IMR-90 (cell line): ENCODE data around the gene INF2. TPM values are rescaled to one million over a fixed set of nuclear protein-coding genes. Genes with fewer than 3 reads are reported as not detected.
A peak's percentile ranks its signal among the peaks of the same experiment; 100 is the strongest.

Experiments
- ATAC-seq: fragments of 200-7000 bp; cut with Tn5 transposase; 2 replicates; pipeline ENCODE4 v1.9.1; 2020; ENCODE audit warnings: low read depth, mild to moderate bottlenecking, moderate library complexity
- BruUV-seq: library from RNA; stranded (reverse); fragments of 400-500 nt; replicated peaks from 2 replicates; lab custom pipeline; 2021; lab: Mats Ljungman, UMichigan
- CTCF ChIA-PET: fragments of 300-600 bp; formaldehyde crosslinking; extraction: SDS; loops from one replicate; lab custom pipeline; 2021; ENCODE audit warnings: antibody characterized with exemption; lab: Yijun Ruan, JAX
- POLR2A ChIA-PET: fragments of 300-600 bp; sonication (Branson Sonifier 250); formaldehyde crosslinking; loops from one replicate; lab custom pipeline; 2022; ENCODE audit warnings: antibody characterized with exemption; ENCODE audit not compliant: unreplicated experiment; lab: Charles Lee
- DNase-seq: peaks from one replicate; pipeline ENCODE4 v3.0.0; 2013
- H2AFZ ChIP-seq: replicated peaks from 2 replicates; pipeline ENCODE3; 2013; ENCODE audit warnings: low read length, mild to moderate bottlenecking; ENCODE audit not compliant: poor library complexity
- H2AK5ac ChIP-seq: 2 replicates; pipeline ENCODE4 v1.6.1; 2013; ENCODE audit warnings: low read depth, low read length, inconsistent platforms
- H2AK9ac ChIP-seq: replicated peaks from 2 replicates; pipeline ENCODE3; 2013; ENCODE audit warnings: mild to moderate bottlenecking, low read depth, low read length, moderate library complexity; ENCODE audit not compliant: poor library complexity
- H2BK120ac ChIP-seq: 2 replicates; pipeline ENCODE4 v1.6.1; 2013; ENCODE audit warnings: low read depth, low read length, inconsistent platforms
- H2BK15ac ChIP-seq: 3 replicates; pipeline ENCODE4 v1.6.1; 2013; ENCODE audit warnings: low read depth, low read length, inconsistent platforms
- H2BK20ac ChIP-seq: 2 replicates; pipeline ENCODE4 v1.6.1; 2013; ENCODE audit warnings: low read depth, mild to moderate bottlenecking, inconsistent platforms, low read length, moderate library complexity
- H2BK5ac ChIP-seq: 2 replicates; pipeline ENCODE4 v1.6.1; 2013; ENCODE audit warnings: mild to moderate bottlenecking, low read depth, low read length, inconsistent platforms; ENCODE audit not compliant: poor library complexity, severe bottlenecking
- H3K14ac ChIP-seq: replicated peaks from 2 replicates; pipeline ENCODE4 v1.6.1; 2013; ENCODE audit warnings: low read depth, low read length, inconsistent platforms
- H3K18ac ChIP-seq: 2 replicates; pipeline ENCODE4 v1.6.1; 2013; ENCODE audit warnings: low read depth, low read length, control low read depth
- H3K23ac ChIP-seq: 2 replicates; pipeline ENCODE4 v1.6.1; 2013; ENCODE audit warnings: low read depth, low read length, inconsistent platforms
- H3K27ac ChIP-seq: 2 replicates; pipeline ENCODE4 v1.5.1; 2013; ENCODE audit warnings: mild to moderate bottlenecking, control low read depth, low read length; ENCODE audit not compliant: insufficient read depth
- H3K27me3 ChIP-seq: 2 replicates; pipeline ENCODE4 v1.6.1; 2013; ENCODE audit warnings: low read length; ENCODE audit not compliant: control insufficient read depth, insufficient read depth
- H3K36me3 ChIP-seq: 2 replicates; pipeline ENCODE4 v1.6.1; 2013; ENCODE audit warnings: low read length, mixed read lengths; ENCODE audit not compliant: control insufficient read depth, insufficient read depth
- H3K4ac ChIP-seq: 2 replicates; pipeline ENCODE4 v1.6.1; 2013; ENCODE audit warnings: low read depth, low read length, inconsistent platforms
- H3K4me1 ChIP-seq: 2 replicates; pipeline ENCODE4 v1.6.1; 2013; ENCODE audit warnings: low read length, mixed read lengths; ENCODE audit not compliant: control insufficient read depth, insufficient read depth
- H3K4me2 ChIP-seq: 2 replicates; pipeline ENCODE4 v1.6.1; 2013; ENCODE audit warnings: low read depth, mild to moderate bottlenecking, control low read depth, low read length, moderate library complexity
- H3K4me3 ChIP-seq: 2 replicates; pipeline ENCODE4 v1.5.1; 2013; ENCODE audit warnings: low read depth, mild to moderate bottlenecking, control low read depth, low read length, moderate library complexity; ENCODE audit not compliant: insufficient read depth
- H3K56ac ChIP-seq: 2 replicates; pipeline ENCODE4 v1.6.1; 2013; ENCODE audit warnings: low read length, inconsistent platforms; ENCODE audit not compliant: insufficient read depth; ENCODE audit errors: extremely low read depth
- H3K79me1 ChIP-seq, 2 experiments: 2 replicates each; pipeline ENCODE4 v1.6.1; 2013; ENCODE audit warnings: low read length in 2 of 2, inconsistent platforms in 1 of 2, low read depth in 1 of 2
- H3K9ac ChIP-seq: 2 replicates; pipeline ENCODE4 v1.6.1; 2013; ENCODE audit warnings: low read depth, low read length, control low read depth
- H3K9me1 ChIP-seq: 2 replicates; pipeline ENCODE4 v1.6.1; 2013; ENCODE audit warnings: low read length, inconsistent platforms; ENCODE audit not compliant: insufficient read depth
- H3K9me3 ChIP-seq: 2 replicates; pipeline ENCODE4 v1.6.1; 2013; ENCODE audit warnings: low read length; ENCODE audit not compliant: control insufficient read depth, insufficient read depth
- H4K20me1 ChIP-seq: 2 replicates; pipeline ENCODE4 v1.6.1; 2013; ENCODE audit warnings: low read length, inconsistent platforms; ENCODE audit not compliant: insufficient read depth
- H4K5ac ChIP-seq: 2 replicates; pipeline ENCODE4 v1.6.1; 2013; ENCODE audit warnings: mild to moderate bottlenecking, low read depth, low read length, control low read depth
- H4K8ac ChIP-seq, 2 experiments: 2 replicates each; pipeline ENCODE4 v1.6.1; 2013; ENCODE audit warnings: low read depth in 2 of 2, low read length in 2 of 2, control low read depth in 1 of 2, inconsistent platforms in 1 of 2
- H4K91ac ChIP-seq: 2 replicates; pipeline ENCODE4 v1.6.1; 2013; ENCODE audit warnings: low read depth, low read length, inconsistent platforms; ENCODE audit not compliant: insufficient read depth
- CHD1 ChIP-seq: IDR thresholded peaks from 2 replicates; pipeline ENCODE4 v1.6.1; 2012; ENCODE audit warnings: low read depth, low read length, improper control_type of control experiment
- MXI1 ChIP-seq: IDR thresholded peaks from 2 replicates; pipeline ENCODE4 v1.6.1; 2012; ENCODE audit warnings: low read depth, mild to moderate bottlenecking, low read length, moderate library complexity, borderline replicate concordance
- WGBS, 2 experiments: methylation state at CpG; one replicate each; pipeline versions ENCODE4 v1.1.5 to v1.1.7; 2013; ENCODE audit warnings: missing lambda C conversion rate in 2 of 2; ENCODE audit not compliant: insufficient read length in 1 of 2; ENCODE audit errors: extremely low coverage in 2 of 2; 5-methylcytosine and 5-hydroxymethylcytosine counted together
- dilution Hi-C: fragments of 300-500 bp; cut with HindIII; formaldehyde crosslinking; loops from one replicate; pipeline ENCODE4 v1.14.3; 2018; ENCODE audit warnings: low sequenced_read_pairs; ENCODE audit not compliant: unreplicated experiment
- in situ Hi-C: fragments of 300-500 bp; cut with MboI; formaldehyde crosslinking; loops from 3 replicates; pipeline ENCODE4 v1.14.3; 2019; ENCODE audit warnings: low sequenced_read_pairs, inconsistent platforms, mixed read lengths
- intact Hi-C: fragments of 100-400 bp; cut with micrococcal nuclease; formaldehyde crosslinking; loops from 2 replicates; pipeline ENCODE4 v1.10.0; 2022
- polyA plus RNA-seq, 3 experiments: library from polyadenylated mRNA; depleted of rRNA; stranded (reverse); fragments of >200 nt; gene quantifications; 2 replicates each; pipeline ENCODE4 v1.2.3, GENCODE V29; 2012; ENCODE audit warnings: low replicate concordance in 1 of 3
- total RNA-seq: library from RNA; depleted of rRNA; stranded (reverse); fragments of >200 nt; gene quantifications from 2 replicates; pipeline ENCODE4 v1.2.3, GENCODE V29; 2012
- TF ChIP-seq, protein P1 (sequence below): conservative IDR thresholded peaks from 2 replicates; pipeline ENCODE4 v1.5.1; 2012; ENCODE audit warnings: mild to moderate bottlenecking, low read depth, low read length, improper control_type of control experiment

The INF2 gene
- total and polyA plus RNA-seq, 2 of the 4 experiments (the other 2 are of a cell fraction), result 16.8 to 62.1 TPM

DNA sequence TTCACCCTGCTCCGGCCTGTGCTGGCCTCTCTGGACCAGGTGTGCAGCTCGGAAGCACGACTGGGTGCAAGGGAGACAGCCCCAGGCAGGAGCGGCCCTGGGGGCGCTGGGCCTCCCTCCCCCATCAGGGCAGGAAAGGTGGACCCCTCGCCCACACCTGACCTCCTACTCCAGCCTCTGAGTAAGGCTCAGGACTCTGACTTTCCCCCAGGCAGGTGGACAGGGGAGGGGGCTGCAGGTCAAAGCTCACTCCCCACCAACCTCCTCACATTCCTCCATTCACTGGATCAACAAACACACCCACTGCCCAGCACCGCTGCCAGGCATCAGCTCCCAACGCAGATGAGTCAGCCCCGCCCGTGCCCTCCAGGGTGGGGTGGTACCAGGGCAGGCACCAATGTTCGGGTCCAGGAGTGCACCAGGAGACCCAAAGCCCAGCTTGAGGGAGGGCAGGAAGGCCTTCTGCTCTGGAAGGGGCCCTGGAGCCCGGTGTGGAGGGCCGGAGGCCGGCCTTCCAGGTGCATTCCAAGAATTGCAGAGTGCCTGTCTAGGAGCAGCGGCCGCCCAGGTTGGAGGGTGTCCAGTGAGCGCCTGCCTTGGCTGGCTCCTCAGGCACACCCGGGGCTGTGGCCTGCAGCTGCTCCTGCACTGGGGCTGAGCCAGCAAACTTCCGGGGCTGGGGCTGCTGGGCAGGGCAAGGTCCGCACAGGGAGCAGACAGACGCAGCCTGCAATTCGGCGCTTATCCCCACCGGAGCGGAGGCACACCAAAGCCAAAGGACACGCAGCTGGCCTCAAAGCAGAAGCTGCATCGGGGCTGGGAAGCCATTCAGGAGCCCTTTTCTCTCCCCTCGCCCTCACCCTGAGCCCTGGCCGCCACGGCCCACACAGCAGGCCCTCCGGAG, 1.6 kb upstream of the INF2 start:
- Histone ChIP-seq H3K18ac (no peak overlapping the region), H2AK9ac (peak overlapping the region; percentile 97), H4K5ac (no peak overlapping the region), H3K4me1 (peaks cover 34% of the 10 kb centered on the region), H3K4me3 (no peak overlapping the region), H3K9me3 (no peaks in the 10 kb centered on the region), H3K4ac (peak overlapping the region; percentile 64), H3K36me3 (peaks cover 13% of the 10 kb centered on the region), H3K14ac (no peak overlapping the region), H3K23ac (no peak overlapping the region), H2BK15ac (no peak overlapping the region; the same call in 2 of the 3 replicates), H3K4me2 (no peak overlapping the region), H3K9ac (no peak overlapping the region), H3K79me1 (peaks cover under 1 to 23% of the 10 kb centered on the region in 2 experiments), H2AFZ (peak overlapping the region; percentile 84), H4K20me1 (peaks cover 28% of the 10 kb centered on the region), H2BK20ac (no peak overlapping the region), H3K27ac (no peak overlapping the region), H4K8ac (peak overlapping the region; percentile 45 to 71; a peak in 3 of 4 replicates), H2BK120ac (peak overlapping the region; percentile 26), H2AK5ac (peak overlapping the region; percentile 45; the same call in 1 of the 2 replicates), H3K27me3 (no peaks in the 10 kb centered on the region), H3K9me1 (peaks cover 5% of the 10 kb centered on the region; the same call in 1 of the 2 replicates), H4K91ac (peak overlapping the region; percentile 68), H2BK5ac (no peak overlapping the region), H3K56ac (no peak overlapping the region)
- ChIA-PET CTCF (interaction anchor here (0.8 kb wide), 1 partner anchor 21 kb away, joined by 3 read pairs; no protein-coding TSS in a partner anchor), POLR2A (no interaction called here)
- BruUV-seq, result no TSS peak
- peak; percentile 19; the same call in 1 of the 2 replicates for ATAC-seq
- DNase-seq, result no peak
- dilution Hi-C loops (no loop called here), intact Hi-C loops (loop anchor here (5.0 kb wide), 1 partner anchor 36 kb away; no protein-coding TSS in a partner anchor), in situ Hi-C loops (no loop called here)
- 35% methylated on average over 18 of the region's 31 CpGs; no CpG with 5 or more reads in 1 of the 2 experiments for WGBS, 2 experiments
- TF ChIP-seq MXI1, result no peak
- TF ChIP-seq, protein P1, sequence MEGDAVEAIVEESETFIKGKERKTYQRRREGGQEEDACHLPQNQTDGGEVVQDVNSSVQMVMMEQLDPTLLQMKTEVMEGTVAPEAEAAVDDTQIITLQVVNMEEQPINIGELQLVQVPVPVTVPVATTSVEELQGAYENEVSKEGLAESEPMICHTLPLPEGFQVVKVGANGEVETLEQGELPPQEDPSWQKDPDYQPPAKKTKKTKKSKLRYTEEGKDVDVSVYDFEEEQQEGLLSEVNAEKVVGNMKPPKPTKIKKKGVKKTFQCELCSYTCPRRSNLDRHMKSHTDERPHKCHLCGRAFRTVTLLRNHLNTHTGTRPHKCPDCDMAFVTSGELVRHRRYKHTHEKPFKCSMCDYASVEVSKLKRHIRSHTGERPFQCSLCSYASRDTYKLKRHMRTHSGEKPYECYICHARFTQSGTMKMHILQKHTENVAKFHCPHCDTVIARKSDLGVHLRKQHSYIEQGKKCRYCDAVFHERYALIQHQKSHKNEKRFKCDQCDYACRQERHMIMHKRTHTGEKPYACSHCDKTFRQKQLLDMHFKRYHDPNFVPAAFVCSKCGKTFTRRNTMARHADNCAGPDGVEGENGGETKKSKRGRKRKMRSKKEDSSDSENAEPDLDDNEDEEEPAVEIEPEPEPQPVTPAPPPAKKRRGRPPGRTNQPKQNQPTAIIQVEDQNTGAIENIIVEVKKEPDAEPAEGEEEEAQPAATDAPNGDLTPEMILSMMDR, result no peak
- TF ChIP-seq CHD1, result no peak
